Measurements from ENCODE around the gene COA7.

COA7 gene

DNA sequence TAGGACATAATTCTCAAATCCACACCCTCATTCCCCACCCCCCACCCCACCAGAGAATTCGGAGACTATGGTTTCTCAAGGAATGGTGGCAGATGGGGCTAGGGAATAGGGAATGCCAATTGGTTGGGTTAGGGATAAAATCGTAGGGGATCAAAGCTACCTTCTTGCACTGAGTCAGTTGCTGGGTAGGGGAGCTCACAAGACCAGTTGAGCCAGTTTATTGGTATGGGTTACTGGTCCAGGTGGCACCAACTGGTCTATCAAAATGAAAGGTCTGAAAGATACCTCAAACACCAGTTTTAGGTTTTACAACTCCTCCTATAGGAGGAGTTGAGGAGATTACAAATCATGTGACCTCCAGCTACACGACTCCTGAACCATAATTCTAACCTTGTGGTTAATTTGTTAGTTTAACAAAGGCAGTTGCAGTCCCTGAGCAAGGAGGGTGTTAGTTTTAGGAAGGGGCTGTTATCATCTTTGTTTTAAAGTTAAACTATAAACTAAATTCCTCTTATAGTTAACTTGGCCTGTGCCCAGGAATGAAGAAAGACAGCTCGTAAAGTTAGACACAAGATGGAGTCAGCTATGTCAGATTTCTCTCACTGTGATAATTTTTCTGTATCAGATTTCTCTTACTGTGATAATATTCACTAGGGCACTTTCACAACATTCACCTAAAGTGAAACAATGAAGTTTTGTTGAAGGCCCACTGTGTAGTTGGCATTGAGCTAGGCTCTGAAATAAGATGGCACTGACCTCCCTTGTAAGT lies 62.6 kb downstream of the COA7 start:
- DNase-seq (ENCODE audit: low read depth in 2 of 2), result no peak

Measured in fibroblast of skin of left biceps (primary cell).